Activated naive CD8-positive, alpha-beta T cell treated with anti-CD3 and anti-CD28 coated beads for 36 hours (primary cell): ENCODE results near the gene FHL5. TPM values are rescaled to one million over a fixed set of nuclear protein-coding genes. Genes with fewer than 3 reads are reported as not detected.

Experiments used
- DNase-seq: peaks from one replicate; pipeline ENCODE4 v3.0.0; 2021
- H3K27ac Mint-ChIP-seq: one replicate; pipeline ENCODE4 v1.8.0; 2022; ENCODE audit warnings: mild to moderate bottlenecking, moderate library complexity, mixed read lengths
- H3K27me3 Mint-ChIP-seq: one replicate; pipeline ENCODE4 v1.8.0; 2022; ENCODE audit warnings: mild to moderate bottlenecking, mixed read lengths
- H3K36me3 Mint-ChIP-seq: one replicate; pipeline ENCODE4 v1.8.0; 2021; ENCODE audit warnings: mild to moderate bottlenecking, mixed read lengths
- H3K4me1 Mint-ChIP-seq: one replicate; pipeline ENCODE4 v1.8.0; 2021; ENCODE audit warnings: mixed read lengths
- H3K4me3 Mint-ChIP-seq: one replicate; pipeline ENCODE4 v1.8.0; 2022; ENCODE audit warnings: mild to moderate bottlenecking, moderate library complexity, mixed read lengths
- H3K9me3 Mint-ChIP-seq: one replicate; pipeline ENCODE4 v1.8.0; 2022; ENCODE audit warnings: mixed read lengths
- total RNA-seq, 2 experiments: library from RNA; stranded (reverse); gene quantifications; one replicate each; pipeline ENCODE4 v1.2.3, GENCODE V29; 2021

FHL5 gene
- total RNA-seq, 2 experiments from 2014 or later = not detected

- H3K36me3 Mint-ChIP-seq = no peaks in the 10 kb centered on the region
These were observed 82.2 kb downstream of the FHL5 start for GRCh38 chr6:96645106-96645505.

GRCh38 chr6:96649926-96650325 lies 87.0 kb downstream of the FHL5 start:
- no peak overlapping the region for H3K4me3 Mint-ChIP-seq
- H3K4me1 Mint-ChIP-seq = peaks cover 4% of the 10 kb centered on the region
- peaks cover 32% of the 10 kb centered on the region for H3K27me3 Mint-ChIP-seq
- no peak for DNase-seq
- H3K9me3 Mint-ChIP-seq = no peaks in the 10 kb centered on the region
- H3K27ac Mint-ChIP-seq = no peak overlapping the region
- no peaks in the 10 kb centered on the region for H3K36me3 Mint-ChIP-seq

More at GRCh38 chr6:96645106-96645505, 82.2 kb downstream of the FHL5 start:
- no peak overlapping the region for H3K27ac Mint-ChIP-seq
- no peak overlapping the region for H3K4me3 Mint-ChIP-seq
- no peak for DNase-seq
- H3K9me3 Mint-ChIP-seq = no peaks in the 10 kb centered on the region
- H3K4me1 Mint-ChIP-seq = no peaks in the 10 kb centered on the region
- H3K27me3 Mint-ChIP-seq = peaks cover 14% of the 10 kb centered on the region

- Mint-ChIP-seq H3K27me3 (peaks cover 38% of the 10 kb centered on the region), H3K4me1 (peaks cover 4% of the 10 kb centered on the region), H3K27ac (no peak overlapping the region), H3K9me3 (no peaks in the 10 kb centered on the region), H3K4me3 (no peak overlapping the region), H3K36me3 (no peaks in the 10 kb centered on the region)
- DNase-seq = no peak
These were observed 88.9 kb downstream of the FHL5 start for GRCh38 chr6:96651816-96652215.

- DNase-seq = no peak
- Mint-ChIP-seq H3K4me3 (no peak overlapping the region), H3K36me3 (no peaks in the 10 kb centered on the region), H3K9me3 (no peaks in the 10 kb centered on the region), H3K27ac (no peak overlapping the region), H3K4me1 (peaks cover 4% of the 10 kb centered on the region), H3K27me3 (peaks cover 43% of the 10 kb centered on the region)
These were observed 89.6 kb downstream of the FHL5 start for GRCh38 chr6:96652552-96652951.

GRCh38 chr6:96653181-96653580 lies 90.3 kb downstream of the FHL5 start:
- Mint-ChIP-seq H3K27ac (no peak overlapping the region), H3K4me3 (no peak overlapping the region), H3K9me3 (no peaks in the 10 kb centered on the region), H3K36me3 (no peaks in the 10 kb centered on the region), H3K4me1 (peaks cover 4% of the 10 kb centered on the region), H3K27me3 (peaks cover 49% of the 10 kb centered on the region)
- DNase-seq = no peak

GRCh38 chr6:96656567-96656966 lies 93.6 kb downstream of the FHL5 start:
- no peaks in the 10 kb centered on the region for H3K9me3 Mint-ChIP-seq
- no peak overlapping the region for H3K4me3 Mint-ChIP-seq
- no peak for DNase-seq
- peaks cover 52% of the 10 kb centered on the region for H3K27me3 Mint-ChIP-seq
- H3K36me3 Mint-ChIP-seq = no peaks in the 10 kb centered on the region
- no peak overlapping the region for H3K27ac Mint-ChIP-seq
- H3K4me1 Mint-ChIP-seq = peaks cover 4% of the 10 kb centered on the region

- H3K27me3 Mint-ChIP-seq = peaks cover 51% of the 10 kb centered on the region
- H3K4me3 Mint-ChIP-seq = no peak overlapping the region
- peaks cover 3% of the 10 kb centered on the region for H3K9me3 Mint-ChIP-seq
- no peak for DNase-seq
- no peaks in the 10 kb centered on the region for H3K36me3 Mint-ChIP-seq
- no peak overlapping the region for H3K27ac Mint-ChIP-seq
- H3K4me1 Mint-ChIP-seq = no peaks in the 10 kb centered on the region
These were observed 94.4 kb downstream of the FHL5 start for GRCh38 chr6:96657344-96657743.

GRCh38 chr6:96659084-96659845 lies 96.3 kb downstream of the FHL5 start:
- H3K27ac Mint-ChIP-seq = no peak overlapping the region
- no peak for DNase-seq

More at GRCh38 chr6:96659084-96659845, 96.3 kb downstream of the FHL5 start:
- H3K4me3 Mint-ChIP-seq = no peak overlapping the region
- H3K9me3 Mint-ChIP-seq = peaks cover 4% of the 10 kb centered on the region
- H3K27me3 Mint-ChIP-seq = peaks cover 41% of the 10 kb centered on the region
- H3K4me1 Mint-ChIP-seq = no peaks in the 10 kb centered on the region
- H3K36me3 Mint-ChIP-seq = no peaks in the 10 kb centered on the region

Other genes with a start within 250 kb of the FHL5 start
- 10 to 100 TPM; 29.4 to 29.9 TPM for gene UFL1, start 41.3 kb upstream of the FHL5 start, total RNA-seq